Stimulated activated naive CD4-positive, alpha-beta T cell (primary cell): Measurements from ENCODE around the gene CHST1.

Experiments
- DNase-seq, 6 experiments: peaks; one replicate each; lab custom pipeline; 2025; lab: John Stamatoyannopoulos, UW

CHST1 gene

DNA sequence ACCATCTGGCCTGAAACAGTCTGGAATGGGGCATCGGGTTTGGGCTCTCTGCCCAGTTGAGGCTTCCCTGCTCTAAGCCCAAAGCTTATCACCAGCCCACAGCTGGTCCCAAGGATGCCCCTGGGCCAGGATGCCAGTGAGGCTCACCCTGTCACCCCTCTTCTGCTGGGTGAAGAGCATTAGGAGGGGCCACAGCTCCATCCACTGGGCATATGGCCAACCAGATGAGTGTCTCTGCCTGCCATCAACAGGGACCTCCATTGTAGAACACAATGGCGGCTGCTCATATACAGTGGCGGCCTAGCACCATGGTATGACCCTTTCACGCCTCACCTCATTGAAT lies 5.6 kb downstream of the CHST1 start:
- no peak for DNase-seq

DNA sequence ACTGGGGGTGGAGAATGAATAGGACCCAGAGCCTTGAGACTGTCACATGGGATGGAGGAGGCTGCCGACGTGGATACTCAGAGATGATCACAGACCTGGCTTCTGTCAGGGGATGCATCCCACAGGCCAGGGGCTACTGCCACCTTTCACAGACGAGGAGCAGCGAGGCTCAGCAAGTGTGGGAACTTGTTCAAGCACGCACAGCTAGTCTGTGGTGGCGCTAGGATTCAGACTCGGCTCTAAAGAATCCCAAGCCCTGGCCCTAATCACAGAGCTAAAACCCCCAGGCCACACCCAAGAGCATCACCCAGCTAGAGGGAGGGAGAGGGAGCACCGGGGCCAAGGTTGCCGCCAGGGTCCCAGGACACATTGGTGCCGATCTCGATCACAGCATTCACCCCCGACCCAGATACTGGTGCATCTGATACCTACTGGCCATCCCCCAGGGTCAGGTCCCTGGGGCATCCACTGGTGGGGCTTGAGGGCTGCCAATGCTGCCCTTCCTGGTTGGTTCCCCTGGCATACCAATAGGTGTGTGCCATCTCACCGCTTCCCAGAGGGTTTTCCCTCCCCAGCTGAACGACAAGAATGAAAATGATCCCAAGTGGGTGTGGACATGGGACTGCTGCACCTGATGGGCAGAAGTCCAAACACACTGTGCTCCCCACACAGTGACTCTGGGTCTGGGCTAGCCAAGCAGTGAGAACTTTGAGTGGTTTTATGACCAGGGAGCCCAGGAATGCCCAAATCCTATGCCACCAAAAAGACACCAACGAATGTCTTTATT lies 6.2 kb downstream of the CHST1 start:
- DNase-seq, result no peak

DNA sequence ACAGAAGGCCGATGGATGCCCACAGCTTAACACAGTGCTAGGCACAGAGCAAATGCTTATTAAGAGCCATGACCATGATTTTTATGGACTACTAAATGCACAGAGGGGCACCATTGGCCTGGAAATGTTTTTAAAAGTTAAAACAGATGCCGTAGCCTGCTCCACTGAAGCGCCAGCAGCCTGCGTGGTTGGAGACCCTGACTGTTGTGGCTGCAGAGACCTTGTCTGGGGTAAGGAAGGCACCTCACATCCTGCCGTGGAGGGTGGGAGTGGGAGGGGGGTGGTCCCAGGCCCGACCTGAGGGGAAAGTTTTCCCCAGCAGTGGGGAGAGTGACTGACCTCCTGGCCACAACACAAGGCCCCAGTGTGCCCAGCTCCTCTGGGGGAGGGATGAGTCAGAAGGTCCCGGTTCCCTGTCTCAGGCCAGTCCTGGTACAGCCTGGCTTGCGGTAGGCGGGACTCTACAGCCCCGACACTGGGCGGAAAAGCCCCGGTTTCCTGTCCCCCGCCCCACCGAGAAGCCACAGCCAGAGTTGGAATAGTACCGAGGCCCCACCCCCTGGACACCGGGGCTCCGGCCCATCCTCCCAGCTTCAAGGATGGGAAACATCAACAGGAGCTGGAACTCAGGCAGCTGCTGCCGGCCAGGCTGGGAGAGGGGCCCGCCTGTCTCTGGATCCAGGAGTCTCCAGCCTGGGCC lies 7.0 kb downstream of the CHST1 start:
- no peak for DNase-seq

DNA sequence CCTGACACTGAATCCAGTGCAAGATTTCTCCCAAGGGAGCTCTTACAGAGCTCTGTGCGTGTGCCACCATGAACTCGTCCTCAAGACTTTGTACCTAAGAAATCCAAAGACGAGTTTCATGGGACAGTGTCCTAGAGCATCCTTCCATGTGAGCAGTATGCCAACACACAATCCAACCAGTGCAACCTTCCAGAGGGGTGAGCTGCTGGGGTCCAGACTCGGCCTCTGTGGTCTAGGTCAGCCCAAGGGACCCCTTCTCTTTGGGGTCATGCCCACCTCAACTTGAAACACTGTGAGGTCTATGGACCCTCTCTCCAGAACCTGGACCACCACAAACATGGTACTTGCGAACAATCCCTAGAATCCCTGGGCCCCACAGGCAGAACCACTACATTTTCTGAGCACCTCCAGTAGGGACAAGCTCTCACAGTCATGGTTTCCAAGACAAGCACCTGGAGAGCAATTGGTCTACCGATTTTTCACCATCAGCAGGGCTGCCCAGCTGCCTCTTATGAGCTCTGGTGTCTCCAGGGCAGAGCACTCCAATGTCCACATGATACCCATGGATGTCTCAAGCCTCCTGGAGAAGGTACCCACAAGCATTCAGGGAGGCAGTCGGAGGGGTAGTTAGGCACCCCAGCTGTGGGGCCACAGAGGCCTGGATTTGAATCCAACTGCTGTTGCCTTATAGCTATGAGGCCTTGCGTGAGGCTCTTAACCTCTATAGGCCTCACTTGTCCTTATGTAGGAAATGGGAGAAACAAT lies 7.7 kb downstream of the CHST1 start:
- no peak for DNase-seq

DNA sequence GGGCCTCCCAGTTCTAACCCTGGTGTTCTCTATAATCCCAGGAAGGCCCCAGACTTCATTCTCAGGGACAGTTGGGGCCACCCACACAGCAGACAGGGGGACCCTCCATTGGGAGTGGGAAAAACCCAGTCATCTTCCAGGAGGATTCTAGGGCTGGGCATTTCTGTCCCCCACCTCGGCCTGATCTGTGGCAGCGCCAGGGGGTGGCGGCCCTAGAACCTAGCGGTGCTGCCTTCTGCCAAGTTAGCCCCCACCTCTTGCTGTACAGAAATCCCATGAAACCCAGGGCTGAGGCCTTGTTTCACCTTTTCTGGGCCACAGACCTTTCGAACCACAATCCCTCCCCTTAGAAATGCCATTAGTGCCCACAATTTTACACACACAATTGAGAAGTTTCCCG lies 9.6 kb downstream of the CHST1 start:
- DNase-seq, result no peak

DNA sequence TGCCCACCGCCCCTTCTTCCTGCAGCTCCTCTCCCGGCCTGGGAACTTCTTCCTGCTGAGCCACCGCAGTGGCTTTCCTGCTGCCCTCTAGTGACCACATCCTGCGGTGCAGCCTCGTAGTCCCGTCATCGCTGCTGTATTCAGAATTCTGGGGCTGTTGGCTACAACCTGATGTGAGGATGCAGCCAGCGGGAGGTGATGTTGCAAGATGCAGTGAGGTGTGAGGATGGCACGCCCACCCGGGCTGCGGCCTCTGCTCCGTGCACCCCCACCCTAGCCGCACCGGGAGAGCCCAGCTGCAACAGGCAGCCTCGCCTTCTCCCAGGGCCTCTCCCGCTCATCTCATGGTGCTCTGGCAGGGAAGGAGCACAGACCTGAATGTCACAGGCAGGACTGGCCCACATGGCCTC lies 10.1 kb downstream of the CHST1 start:
- peak in 5 of 6 experiments; percentile 7 to 33 (median 24) for DNase-seq

DNA sequence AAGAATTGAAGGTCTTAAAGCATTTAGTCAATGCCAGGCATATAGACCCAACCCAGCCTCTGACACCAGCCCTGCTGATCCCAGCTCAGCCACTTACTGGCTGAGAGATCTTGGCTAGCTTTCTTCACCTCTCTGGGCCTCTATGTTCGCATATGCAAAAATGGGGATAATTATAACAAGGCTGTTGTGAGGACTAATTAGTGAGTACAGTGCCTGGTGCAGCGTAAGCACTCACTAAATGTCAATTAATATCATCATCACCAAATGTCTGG lies 10.5 kb downstream of the CHST1 start:
- DNase-seq, result no peak

DNA sequence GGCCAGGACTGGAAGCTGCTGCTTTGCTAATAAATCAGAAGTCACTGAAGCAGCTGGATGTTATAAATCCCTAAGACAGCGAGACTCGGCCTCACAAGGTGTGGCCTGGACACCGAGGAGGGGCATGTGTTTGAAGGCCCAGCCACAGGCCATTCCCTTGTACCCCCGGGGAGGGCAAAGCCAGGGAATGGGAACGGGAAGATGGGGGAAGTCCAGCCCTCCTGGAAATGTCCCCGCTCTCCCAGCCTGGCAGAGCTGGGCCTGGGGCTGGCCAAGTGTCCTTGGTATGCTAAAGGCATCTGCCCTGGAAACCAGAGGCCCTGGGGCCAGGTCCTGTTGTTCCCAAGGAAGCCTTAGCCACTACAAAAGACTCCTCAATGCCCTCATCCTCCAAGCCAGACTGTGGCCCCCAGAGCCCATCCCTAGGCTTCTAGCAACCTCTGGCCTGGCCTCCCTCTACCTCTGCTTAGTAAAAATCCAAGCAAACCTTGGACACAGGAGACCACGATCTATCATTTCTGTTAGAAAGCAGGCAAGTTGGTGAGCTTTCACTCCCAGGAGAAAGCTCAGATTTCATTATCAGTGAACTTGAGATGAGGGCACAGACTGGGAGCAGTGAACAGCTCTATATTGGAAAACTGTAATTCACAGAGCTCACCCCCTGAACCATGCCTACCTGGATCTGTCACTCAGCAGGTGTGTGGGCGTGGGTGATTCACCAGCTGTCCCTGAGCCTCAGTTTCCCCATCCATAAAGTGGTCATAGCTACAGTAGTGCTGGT lies 11.0 kb downstream of the CHST1 start:
- no peak for DNase-seq

DNA sequence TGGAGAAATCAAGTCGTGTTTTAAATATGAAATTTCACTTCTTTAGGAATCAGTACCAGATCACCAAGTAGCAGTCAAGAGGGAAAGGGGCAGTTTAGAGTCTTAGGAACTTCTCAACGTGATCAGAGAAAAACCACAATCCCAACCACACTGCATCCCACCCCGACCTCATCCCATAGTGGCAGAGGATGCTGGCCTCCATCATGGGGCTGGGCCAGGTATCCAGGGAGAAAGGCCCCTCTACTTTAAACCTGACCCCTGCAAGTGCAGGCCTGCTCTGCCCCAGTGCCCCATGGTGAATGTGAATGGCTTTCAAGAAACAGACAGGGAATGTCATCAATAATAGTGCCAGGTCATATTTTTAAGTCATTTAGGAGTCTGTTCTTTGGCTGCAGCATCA lies 12.1 kb downstream of the CHST1 start:
- no peak for DNase-seq

DNA sequence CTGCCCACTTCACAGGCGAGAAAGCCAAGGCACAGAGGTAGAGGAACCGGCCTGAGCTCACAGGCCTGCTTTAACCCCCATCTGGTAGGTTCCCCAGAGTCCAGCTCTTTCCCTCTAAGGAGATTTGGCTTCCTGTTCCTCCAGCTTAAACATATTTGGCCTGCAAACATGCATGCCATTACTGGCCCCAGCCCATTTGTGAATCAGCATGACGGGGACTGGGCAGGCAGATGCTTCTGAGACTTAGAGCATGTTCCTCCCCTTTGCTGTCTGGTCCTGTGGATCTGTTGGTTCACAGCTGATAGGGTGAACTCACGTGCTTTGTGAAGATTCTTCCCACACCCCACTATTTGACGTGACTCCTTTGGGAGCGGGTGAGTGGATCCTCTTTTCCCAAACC lies 12.6 kb downstream of the CHST1 start:
- no peak for DNase-seq

DNA sequence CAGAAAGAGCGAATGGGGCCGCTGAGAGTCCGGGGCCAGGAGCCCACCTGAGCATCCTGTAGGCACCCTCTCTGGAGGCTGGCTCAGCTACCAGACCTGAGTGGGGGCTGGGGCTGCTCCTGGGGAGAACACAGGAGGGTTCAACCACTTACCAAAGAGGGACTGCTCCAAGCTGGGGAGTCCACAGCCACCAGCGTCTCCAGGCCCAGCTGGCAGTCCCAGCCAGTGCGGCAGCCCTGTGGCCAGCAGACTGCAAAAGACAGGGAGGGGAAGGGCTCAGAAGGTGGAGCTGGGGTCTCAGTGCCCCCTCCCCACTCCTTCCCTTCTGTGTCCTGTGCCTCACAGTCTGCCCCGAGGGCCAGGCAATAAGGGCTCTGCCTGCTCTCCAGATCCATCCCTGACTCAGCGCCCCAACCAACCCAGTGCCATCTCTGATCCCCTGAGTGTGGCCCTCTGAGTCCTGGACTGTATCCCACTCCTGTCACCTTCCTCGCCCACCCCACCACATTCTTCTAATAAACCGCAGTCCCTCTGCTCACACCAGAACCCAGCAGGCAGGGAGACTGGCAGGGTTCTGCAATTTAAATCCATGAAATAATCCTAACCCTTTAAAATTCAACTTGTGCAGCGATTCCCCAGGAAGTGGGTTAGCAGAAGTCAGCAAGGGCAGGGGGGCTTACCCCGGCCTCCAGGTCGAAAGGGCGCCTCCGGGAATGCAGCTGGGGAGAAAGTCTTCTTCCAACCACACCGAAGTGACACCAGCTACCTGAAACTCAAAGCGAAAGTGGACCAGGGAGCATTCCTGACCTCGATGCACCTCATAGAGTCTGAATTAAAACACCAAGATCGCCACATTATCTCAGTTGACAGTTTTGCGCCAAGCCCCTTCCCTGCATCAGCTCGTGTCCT lies 13.3 kb downstream of the CHST1 start:
- DNase-seq, result no peak

DNA sequence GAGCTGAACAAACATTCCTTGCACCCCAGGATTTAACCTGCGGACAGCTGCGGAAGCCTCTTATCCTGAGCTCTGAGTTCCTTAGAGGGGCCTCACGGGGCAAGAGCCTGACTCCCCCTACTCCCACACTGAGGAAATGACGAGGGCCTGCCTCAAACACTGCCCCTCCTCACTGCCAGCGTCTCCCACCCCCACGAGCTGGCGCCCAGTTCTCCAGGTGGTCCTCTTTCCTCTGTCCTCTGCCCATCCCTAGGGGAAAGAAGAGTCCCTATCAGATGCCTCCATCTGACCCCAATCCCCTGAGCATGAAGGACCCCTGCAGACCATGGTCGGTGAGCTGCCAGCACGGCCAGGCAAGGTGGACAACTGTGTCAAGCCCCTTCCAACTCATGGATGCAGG lies 14.3 kb downstream of the CHST1 start:
- no peak for DNase-seq

DNA sequence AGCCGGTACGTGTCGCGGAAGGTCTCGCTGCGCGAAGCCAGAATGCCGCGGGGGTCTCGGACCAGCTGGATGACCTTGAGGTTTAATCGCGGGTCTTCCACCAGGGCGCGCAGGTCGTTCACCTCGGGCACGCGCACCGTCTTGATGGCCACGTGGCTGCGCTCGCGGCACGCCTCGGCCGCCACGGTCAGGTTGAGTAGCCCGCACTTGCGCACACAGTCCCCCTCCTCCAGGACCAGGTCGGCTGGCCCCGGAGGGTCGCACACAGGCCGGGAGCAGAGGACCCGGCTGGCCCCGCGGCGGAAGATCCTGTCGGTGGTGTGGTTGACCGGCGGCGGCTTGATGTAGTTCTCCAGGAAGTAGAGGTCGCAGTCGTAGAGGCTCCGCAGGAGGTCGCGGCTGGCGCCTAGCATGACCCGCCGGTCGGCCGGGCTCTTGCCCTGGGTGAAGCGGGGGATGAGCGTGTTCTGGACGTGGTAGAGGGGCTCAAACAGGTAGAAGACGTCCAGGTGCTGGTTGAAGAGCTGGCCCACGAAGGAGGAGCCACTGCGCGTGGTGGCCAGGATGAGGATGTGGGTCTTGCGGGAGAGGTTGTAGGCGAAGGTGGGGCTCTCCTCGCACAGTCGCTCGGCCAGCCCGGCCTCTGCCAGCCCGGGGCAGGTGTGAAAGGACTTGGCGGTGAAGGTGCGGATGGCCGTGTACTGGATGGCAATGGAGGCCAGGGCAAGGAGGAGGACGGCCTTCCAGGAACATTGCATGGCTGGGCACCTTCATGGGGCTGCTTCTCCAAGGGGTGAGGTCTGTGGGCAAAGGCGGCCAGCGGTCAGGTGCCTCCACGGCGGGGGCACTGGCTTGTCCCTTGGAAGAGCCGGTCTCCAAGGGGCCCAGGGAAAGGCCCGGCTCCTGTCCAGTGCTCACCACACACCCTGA lies 15.0 kb downstream of the CHST1 start:
- no peak for DNase-seq

DNA sequence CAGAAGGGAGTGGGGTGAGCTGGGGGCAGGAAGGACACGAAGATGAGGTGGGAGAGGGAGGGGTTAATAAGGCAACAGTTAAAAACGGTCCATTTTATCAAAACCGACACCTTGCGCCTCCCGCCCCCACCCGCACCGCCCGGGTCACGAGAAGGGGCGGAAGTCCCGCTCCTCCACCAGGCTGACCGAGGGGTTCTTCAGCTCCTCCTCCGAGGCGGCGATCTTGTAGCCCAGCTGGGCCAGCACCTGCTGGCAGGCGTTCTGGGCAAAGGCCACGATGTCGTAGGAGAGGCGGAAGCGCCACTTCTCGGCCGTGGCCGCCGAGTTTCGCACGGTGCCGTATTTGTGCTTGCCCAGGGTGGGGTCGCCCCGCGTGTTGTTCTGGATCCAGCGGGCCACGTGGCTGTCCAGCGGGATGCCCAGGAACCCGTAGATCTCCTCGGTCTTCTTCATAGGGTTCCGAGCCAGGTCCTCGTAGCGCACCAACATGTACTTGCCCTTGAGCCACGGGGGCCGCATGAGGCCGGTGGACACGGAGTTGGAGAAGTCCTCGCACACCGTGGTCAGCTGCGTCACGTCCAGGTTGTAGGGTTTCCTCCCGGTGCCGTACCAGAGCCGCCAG lies 15.8 kb downstream of the CHST1 start:
- no peak for DNase-seq

DNA sequence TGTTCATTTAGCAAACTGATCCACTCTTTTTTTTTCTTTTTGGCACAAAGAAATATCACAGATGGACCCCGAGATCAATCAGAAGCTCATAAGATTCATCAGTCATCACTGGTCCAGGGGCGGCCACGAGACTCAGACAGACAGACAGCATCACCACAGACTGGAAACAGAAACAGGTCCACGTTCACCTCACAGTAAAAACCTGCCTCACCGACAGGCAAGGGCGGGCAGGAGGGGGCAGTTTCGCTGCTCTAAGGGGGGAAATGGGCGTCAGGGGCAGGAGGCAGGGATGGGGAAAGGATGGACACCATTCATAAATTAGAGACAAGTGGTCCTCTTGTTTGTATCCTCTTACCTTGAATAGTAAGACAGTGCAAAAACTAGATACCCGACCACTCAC lies 16.5 kb downstream of the CHST1 start:
- DNase-seq, result no peak

DNA sequence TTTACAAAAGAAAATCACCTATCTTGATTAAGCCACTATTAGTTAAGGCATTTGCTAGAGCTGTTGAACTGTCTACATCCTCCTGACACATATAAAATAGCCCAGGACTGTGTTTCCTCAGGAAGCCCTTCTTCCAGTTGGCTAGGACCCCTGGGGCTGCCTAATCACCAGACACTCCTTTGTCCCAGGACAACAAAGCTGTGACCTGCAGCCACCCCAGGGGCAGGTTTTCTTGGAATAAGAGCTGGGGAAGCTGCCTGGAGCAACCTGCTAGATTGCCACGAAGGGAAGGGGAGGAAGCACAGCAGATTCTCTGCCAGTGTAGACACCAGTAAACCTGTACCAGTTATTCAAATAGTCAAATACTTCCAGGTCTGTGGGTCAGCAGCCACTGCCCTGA lies 17.6 kb downstream of the CHST1 start:
- DNase-seq, result no peak

DNA sequence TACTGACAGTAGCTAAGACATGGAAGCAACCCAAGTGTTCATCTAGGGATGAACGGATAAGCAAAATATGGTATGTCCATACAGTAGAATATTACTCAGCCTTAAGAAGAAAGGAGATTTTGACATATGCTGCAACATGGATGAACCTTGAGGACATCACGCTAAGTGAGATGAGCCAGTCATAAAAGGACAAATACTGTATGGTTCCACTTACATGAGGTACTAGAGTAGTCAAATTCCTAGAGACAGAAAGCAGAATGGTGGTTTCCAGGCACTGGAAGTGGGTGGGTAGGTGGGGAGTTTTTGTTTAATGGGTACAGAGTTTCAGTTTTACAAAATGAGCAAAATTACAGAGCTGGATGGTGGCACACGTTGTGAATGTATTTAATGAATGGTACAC lies 18.1 kb downstream of the CHST1 start:
- no peak for DNase-seq

DNA sequence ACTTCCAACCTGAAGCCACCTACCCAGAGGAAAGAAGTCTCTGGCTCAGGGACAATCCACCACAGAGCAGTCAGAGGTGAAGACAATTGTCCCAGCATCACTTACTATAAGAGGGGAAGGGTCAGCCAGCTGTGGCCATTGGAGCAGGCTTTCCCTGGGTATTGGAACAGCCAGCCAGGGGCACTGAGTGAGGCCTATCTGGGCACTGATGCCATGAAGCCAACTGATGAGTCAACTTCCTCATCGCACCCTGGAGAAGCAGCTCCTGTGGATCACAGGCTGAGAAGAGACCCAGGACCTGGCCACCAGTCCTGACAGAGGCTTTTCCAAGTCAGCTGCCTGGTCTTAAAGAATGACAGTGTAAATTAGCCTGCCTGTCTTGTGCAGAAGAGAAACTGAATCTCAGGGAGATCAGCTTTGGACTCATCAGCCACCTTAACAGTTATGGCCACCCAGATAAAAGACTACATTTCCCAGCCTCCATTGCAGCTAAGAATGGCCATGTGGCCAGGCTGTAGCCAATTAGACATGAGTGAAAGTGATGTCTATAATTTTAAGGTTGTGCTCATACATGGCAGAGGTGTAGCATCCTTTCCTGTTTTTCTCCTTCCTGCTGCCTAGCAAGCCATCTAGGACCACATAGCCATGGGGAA lies 19.0 kb downstream of the CHST1 start:
- no peak for DNase-seq
